Measurements from ENCODE around the gene DTNA.

DNA sequence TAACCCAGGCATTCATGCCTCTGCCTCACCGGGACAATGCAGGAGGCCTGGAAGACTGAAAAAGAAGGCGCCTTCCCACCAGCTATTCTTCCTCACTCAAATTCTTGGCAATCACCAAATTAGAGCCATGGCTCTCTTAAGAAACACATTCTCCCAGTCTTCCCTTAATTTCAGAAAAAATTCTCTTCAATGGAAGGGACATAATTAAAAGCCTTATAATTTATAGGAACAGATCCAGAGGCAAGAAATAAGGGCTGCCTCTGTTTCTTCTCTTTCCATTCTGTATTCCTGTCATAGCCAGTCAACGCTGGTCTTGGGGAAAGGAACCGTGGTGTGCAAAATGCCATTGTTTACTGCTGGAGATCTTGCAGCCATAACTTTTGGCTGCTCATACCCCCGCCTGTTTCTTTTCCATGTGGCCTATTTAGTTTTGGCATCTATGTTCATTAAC, 32.8 kb downstream of the DTNA start:
- TF ChIP-seq GATA2 (IDR thresholded peaks at IDR 0.05; ENCODE audit: low read depth, low read length) (no peak), GATA3 (IDR thresholded peaks at IDR 0.05; ENCODE audit: low read depth, low read length) (no peak)

Measured in SH-SY5Y (cell line).